Prostate gland (tissue), 2 donors: Measurements from ENCODE around the gene ARID4B. TPM values are rescaled to one million over a fixed set of nuclear protein-coding genes. Genes with fewer than 3 reads are reported as not detected.

Experiments
- DNase-seq: peaks from one replicate; pipeline ENCODE4 v3.0.0-alpha.2; 2019; ENCODE audit warnings: low spot score
- H3K27ac ChIP-seq, 2 donors: fragments of 200-600 bp; sonication (generic); 2 replicates each; pipeline ENCODE4 v1.5.1; 2017 to 2019
- H3K27me3 ChIP-seq: fragments of 200-600 bp; sonication (generic); replicated peaks from 2 replicates; pipeline ENCODE4 v1.5.1; 2019; ENCODE audit not compliant: insufficient read depth
- H3K36me3 ChIP-seq, 2 donors: fragments of 200-600 bp; sonication (generic); 1 replicate in 1 of 2; 2 replicates in 1 of 2; pipeline versions ENCODE4 v1.5.1 to v1.8.1; 2017 to 2019
- H3K4me1 ChIP-seq: fragments of 200-600 bp; sonication (generic); replicated peaks from 2 replicates; pipeline ENCODE4 v1.5.1; 2019
- H3K4me3 ChIP-seq, 2 donors: fragments of 200-600 bp; sonication (generic); 2 replicates each; pipeline ENCODE4 v1.5.1; 2017 to 2019
- H3K9me3 ChIP-seq: fragments of 200-600 bp; sonication (generic); 2 replicates; pipeline ENCODE4 v1.5.1; 2017
- POLR2A ChIP-seq: fragments of 450-650 bp; IDR thresholded peaks from one replicate; pipeline ENCODE4 v1.6.1; 2016; ENCODE audit warnings: antibody characterized with exemption, mild to moderate bottlenecking
- POLR2AphosphoS5 ChIP-seq: sonication (generic); formaldehyde crosslinking; IDR thresholded peaks from one replicate; pipeline ENCODE4 v1.6.1; 2017; ENCODE audit warnings: antibody characterized with exemption
- WGBS: methylation state at CpG from one replicate; pipeline ENCODE4 v1.1.5; 2018; 5-methylcytosine and 5-hydroxymethylcytosine counted together
- intact Hi-C: fragments of 100-400 bp; cut with DNase I; formaldehyde crosslinking; loops from one replicate; pipeline ENCODE4 v1.14.2; 2022
- total RNA-seq, 2 donors: library from RNA; depleted of rRNA; stranded (reverse); fragments of >200 nt; gene quantifications; one replicate each; pipeline ENCODE4 v1.1.0, GENCODE V29; 2016
- TF ChIP-seq, protein P1 (sequence below), 4 experiments: fragments of 200-600 bp in 2 of 4; fragments of 450-650 bp in 2 of 4; sonication (generic) in 2 of 4; IDR thresholded peaks; 1 replicate in 3 of 4; 2 replicates in 1 of 4; pipeline ENCODE4 v1.5.1; 2016 to 2019; ENCODE audit warnings: antibody characterized with exemption in 4 of 4, mild to moderate bottlenecking in 2 of 4, moderate library complexity in 2 of 4

ARID4B gene
- total RNA-seq, 2 donors from 2014 or later: 28.6 to 46.4 TPM

GRCh38 chr1:235325139-235325538 is 2.8 kb downstream of the ARID4B start:
- no peak for TF ChIP-seq POLR2AphosphoS5
- TF ChIP-seq POLR2A: no peak
- TF ChIP-seq, protein P1, sequence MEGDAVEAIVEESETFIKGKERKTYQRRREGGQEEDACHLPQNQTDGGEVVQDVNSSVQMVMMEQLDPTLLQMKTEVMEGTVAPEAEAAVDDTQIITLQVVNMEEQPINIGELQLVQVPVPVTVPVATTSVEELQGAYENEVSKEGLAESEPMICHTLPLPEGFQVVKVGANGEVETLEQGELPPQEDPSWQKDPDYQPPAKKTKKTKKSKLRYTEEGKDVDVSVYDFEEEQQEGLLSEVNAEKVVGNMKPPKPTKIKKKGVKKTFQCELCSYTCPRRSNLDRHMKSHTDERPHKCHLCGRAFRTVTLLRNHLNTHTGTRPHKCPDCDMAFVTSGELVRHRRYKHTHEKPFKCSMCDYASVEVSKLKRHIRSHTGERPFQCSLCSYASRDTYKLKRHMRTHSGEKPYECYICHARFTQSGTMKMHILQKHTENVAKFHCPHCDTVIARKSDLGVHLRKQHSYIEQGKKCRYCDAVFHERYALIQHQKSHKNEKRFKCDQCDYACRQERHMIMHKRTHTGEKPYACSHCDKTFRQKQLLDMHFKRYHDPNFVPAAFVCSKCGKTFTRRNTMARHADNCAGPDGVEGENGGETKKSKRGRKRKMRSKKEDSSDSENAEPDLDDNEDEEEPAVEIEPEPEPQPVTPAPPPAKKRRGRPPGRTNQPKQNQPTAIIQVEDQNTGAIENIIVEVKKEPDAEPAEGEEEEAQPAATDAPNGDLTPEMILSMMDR (IDR thresholded peaks at IDR 0.05): no peak
- H3K36me3 ChIP-seq: no peaks in the 10 kb centered on the region
- 17% methylated on average over 3 of the region's 3 CpGs for WGBS
- DNase-seq: no peak
- H3K4me1 ChIP-seq: peaks cover 7% of the 10 kb centered on the region
- no peak overlapping the region for H3K27ac ChIP-seq
- no peaks in the 10 kb centered on the region for H3K9me3 ChIP-seq
- intact Hi-C loops: loop anchor here (5.0 kb wide), 2 partner anchors 73 to 92 kb away; no protein-coding TSS in a partner anchor
- H3K27me3 ChIP-seq: no peaks in the 10 kb centered on the region
- H3K4me3 ChIP-seq: no peak overlapping the region

- no peaks in the 10 kb centered on the region for H3K36me3 ChIP-seq
- no peak overlapping the region for H3K27ac ChIP-seq
- H3K9me3 ChIP-seq: no peaks in the 10 kb centered on the region
- no peak overlapping the region for H3K4me3 ChIP-seq
- WGBS: 66% methylated on average over 5 of the region's 5 CpGs
- TF ChIP-seq, protein P1 (IDR thresholded peaks at IDR 0.05): no peak
- TF ChIP-seq POLR2A: no peak
- no peak for TF ChIP-seq POLR2AphosphoS5
- no peak for DNase-seq
- intact Hi-C loops: no loop called here
- H3K27me3 ChIP-seq: no peaks in the 10 kb centered on the region
- H3K4me1 ChIP-seq: peaks cover 7% of the 10 kb centered on the region
These were observed 3.7 kb downstream of the ARID4B start for GRCh38 chr1:235324296-235324695.

DNA sequence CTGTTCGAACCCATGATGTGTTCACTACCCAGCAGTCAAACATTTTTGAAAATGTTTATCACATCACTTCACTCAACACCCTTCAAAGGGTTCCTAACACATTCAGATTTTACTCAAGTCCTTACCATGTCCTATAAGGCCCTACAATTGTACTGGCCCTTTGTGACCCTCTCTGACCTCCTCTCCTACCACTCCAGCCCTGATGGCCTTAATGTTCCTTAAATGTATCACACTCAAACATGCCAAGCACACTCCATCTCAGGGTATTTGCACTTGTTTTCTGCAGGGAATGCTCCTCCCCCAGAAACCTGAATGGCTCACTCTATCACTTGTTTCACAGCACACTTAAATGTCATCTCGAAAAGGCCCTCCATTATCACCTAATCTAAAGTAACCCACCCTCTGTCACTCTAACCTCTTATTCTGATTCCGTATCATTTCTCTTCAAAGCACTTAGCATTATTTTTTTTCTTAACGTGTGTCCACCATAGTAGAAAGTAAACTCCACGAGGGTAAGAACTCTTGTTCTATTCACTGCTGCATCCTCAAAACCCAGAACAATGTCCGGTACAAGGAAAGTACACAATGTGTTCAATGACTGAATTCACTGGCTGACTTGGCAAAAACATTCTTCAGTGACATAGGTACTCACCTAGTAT is 7.3 kb downstream of the ARID4B start:
- TF ChIP-seq POLR2AphosphoS5 (no peak), POLR2A (no peak)
- TF ChIP-seq, protein P1 (IDR thresholded peaks at IDR 0.05): no peak
- H3K9me3 ChIP-seq: no peaks in the 10 kb centered on the region
- H3K4me1 ChIP-seq: peaks cover 3% of the 10 kb centered on the region
- WGBS: 84% methylated on average over 6 of the region's 6 CpGs
- no peak for DNase-seq
- no peaks in the 10 kb centered on the region for H3K36me3 ChIP-seq
- no peak overlapping the region for H3K27ac ChIP-seq
- H3K4me3 ChIP-seq: no peak overlapping the region
- no peaks in the 10 kb centered on the region for H3K27me3 ChIP-seq
- intact Hi-C loops: no loop called here

DNA sequence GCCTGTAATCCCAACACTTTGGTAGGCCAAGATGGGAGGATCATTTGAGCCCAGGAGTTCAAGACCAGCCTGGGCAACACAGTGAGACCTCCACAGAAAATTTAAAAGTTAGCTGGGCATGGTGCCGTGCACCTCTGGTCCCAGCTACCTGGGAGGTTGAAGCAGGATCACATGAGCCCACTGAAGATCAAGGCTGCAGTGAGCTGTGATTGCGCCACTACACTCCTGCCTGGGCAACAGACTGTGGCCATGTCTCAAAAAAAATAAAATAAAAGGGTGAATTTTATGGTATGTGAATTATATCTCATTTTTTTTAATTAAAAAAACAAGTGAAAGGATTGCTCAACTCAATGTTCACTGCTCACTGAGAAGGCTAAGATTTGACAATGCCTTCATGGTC is 8.7 kb downstream of the ARID4B start:
- Histone ChIP-seq H3K36me3 (no peaks in the 10 kb centered on the region), H3K27me3 (no peaks in the 10 kb centered on the region), H3K27ac (no peak overlapping the region), H3K4me3 (no peak overlapping the region), H3K9me3 (no peaks in the 10 kb centered on the region), H3K4me1 (peaks cover 3% of the 10 kb centered on the region)
- WGBS: 90% methylated on average over 2 of the region's 2 CpGs
- intact Hi-C loops: no loop called here
- no peak for DNase-seq
- TF ChIP-seq, protein P1 (IDR thresholded peaks at IDR 0.05): no peak
- TF ChIP-seq POLR2A (no peak), POLR2AphosphoS5 (no peak)

DNA sequence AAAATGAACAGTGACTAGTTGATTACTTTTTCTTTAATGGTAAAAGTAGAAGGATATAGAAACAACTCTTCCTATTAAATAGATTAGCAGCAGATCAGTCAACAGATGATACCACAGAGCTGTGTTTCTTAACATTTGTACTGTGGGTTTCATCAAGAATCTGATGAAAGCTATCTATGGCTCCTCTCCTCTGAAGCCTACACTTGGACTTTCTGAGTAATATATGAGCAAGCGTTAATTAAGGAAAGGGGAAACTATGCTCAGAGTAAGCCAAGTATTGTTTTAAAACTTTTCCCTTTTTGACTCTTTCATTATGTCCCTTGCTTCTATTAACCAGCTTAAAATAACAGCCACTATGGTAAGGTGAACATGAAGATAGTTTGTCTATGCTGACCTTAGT is 10.8 kb downstream of the ARID4B start:
- Histone ChIP-seq H3K27ac (no peak overlapping the region), H3K27me3 (no peaks in the 10 kb centered on the region), H3K9me3 (no peaks in the 10 kb centered on the region), H3K36me3 (no peaks in the 10 kb centered on the region), H3K4me1 (peaks cover 6% of the 10 kb centered on the region), H3K4me3 (no peak overlapping the region)
- intact Hi-C loops: no loop called here
- 54% methylated on average over 1 of the region's 1 CpG for WGBS
- DNase-seq: no peak
- TF ChIP-seq, protein P1 (IDR thresholded peaks at IDR 0.05): no peak
- TF ChIP-seq POLR2A: no peak
- TF ChIP-seq POLR2AphosphoS5: no peak
